22Rv1 (cell line): ENCODE measurements around the gene OTUB2.

ENCODE experiments used
- ZFX ChIP-seq: fragments of 450-650 bp; IDR thresholded peaks from 2 replicates; pipeline ENCODE4 v1.6.1; 2017; ENCODE audit warnings: antibody characterized with exemption, borderline replicate concordance
- TF ChIP-seq, protein P1 (sequence below): fragments of 450-650 bp; IDR thresholded peaks from 2 replicates; pipeline ENCODE4 v1.5.1; 2017; ENCODE audit warnings: mild to moderate bottlenecking

GRCh38 chr14:94031883-94032279, 5.7 kb downstream of the OTUB2 start:
- TF ChIP-seq, protein P1, sequence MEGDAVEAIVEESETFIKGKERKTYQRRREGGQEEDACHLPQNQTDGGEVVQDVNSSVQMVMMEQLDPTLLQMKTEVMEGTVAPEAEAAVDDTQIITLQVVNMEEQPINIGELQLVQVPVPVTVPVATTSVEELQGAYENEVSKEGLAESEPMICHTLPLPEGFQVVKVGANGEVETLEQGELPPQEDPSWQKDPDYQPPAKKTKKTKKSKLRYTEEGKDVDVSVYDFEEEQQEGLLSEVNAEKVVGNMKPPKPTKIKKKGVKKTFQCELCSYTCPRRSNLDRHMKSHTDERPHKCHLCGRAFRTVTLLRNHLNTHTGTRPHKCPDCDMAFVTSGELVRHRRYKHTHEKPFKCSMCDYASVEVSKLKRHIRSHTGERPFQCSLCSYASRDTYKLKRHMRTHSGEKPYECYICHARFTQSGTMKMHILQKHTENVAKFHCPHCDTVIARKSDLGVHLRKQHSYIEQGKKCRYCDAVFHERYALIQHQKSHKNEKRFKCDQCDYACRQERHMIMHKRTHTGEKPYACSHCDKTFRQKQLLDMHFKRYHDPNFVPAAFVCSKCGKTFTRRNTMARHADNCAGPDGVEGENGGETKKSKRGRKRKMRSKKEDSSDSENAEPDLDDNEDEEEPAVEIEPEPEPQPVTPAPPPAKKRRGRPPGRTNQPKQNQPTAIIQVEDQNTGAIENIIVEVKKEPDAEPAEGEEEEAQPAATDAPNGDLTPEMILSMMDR: no peak
- TF ChIP-seq ZFX: no peak
